BE2C (cell line): ENCODE measurements around the gene SLC4A1AP.

ENCODE experiments used
- DNase-seq: peaks from one replicate; pipeline ENCODE4 v3.0.0-alpha.2; 2020
- H3K27me3 ChIP-seq: fragments of 250-450 bp; sonication (Bioruptor Pico); 2 replicates; pipeline ENCODE4 v1.5.1; 2020; ENCODE audit warnings: mild to moderate bottlenecking
- H3K36me3 ChIP-seq: fragments of 250-450 bp; sonication (Bioruptor Pico); 2 replicates; pipeline ENCODE4 v1.5.1; 2020; ENCODE audit warnings: mild to moderate bottlenecking
- H3K4me1 ChIP-seq: fragments of 250-450 bp; sonication (Bioruptor Pico); 2 replicates; pipeline ENCODE4 v1.5.1; 2020
- H3K4me3 ChIP-seq: 2 replicates; pipeline ENCODE4 v1.5.1; 2011; ENCODE audit warnings: low read depth, low read length
- H3K9me3 ChIP-seq: fragments of 250-450 bp; sonication (Bioruptor Pico); 2 replicates; pipeline ENCODE4 v1.5.1; 2020
- CTCF ChIP-seq: IDR thresholded peaks from 2 replicates; pipeline ENCODE4 v1.5.1; 2012; ENCODE audit warnings: mild to moderate bottlenecking, low read depth, low read length

The SLC4A1AP gene

GRCh38 chr2:27738349-27739057, 74.8 kb downstream of the SLC4A1AP start:
- Histone ChIP-seq H3K9me3 (0 out of 2 replicates have a peak, but pooled peaks cover 4% of the 10 kb centered on the region), H3K4me1 (peaks cover 20% of the 10 kb centered on the region), H3K4me3 (peak overlapping the region; percentile 27), H3K27me3 (no peaks in the 10 kb centered on the region), H3K36me3 (no peaks in the 10 kb centered on the region)
- TF ChIP-seq CTCF, result no peak
- peak; percentile 61 for DNase-seq

GRCh38 chr2:27739058-27739373, 75.3 kb downstream of the SLC4A1AP start:
- Histone ChIP-seq H3K36me3 (no peaks in the 10 kb centered on the region), H3K4me3 (no peak overlapping the region), H3K27me3 (no peaks in the 10 kb centered on the region), H3K9me3 (0 out of 2 replicates have a peak, but pooled peaks cover 4% of the 10 kb centered on the region), H3K4me1 (peaks cover 20% of the 10 kb centered on the region)
- no peak for DNase-seq
- no peak for TF ChIP-seq CTCF

GRCh38 chr2:27741673-27742072, 78.0 kb downstream of the SLC4A1AP start:
- H3K4me1 ChIP-seq, result peaks cover 17% of the 10 kb centered on the region
- DNase-seq, result no peak
- H3K9me3 ChIP-seq, result 0 out of 2 replicates have a peak, but pooled peaks cover 4% of the 10 kb centered on the region
- no peak for TF ChIP-seq CTCF
- no peaks in the 10 kb centered on the region for H3K36me3 ChIP-seq
- H3K4me3 ChIP-seq, result no peak overlapping the region
- no peaks in the 10 kb centered on the region for H3K27me3 ChIP-seq

- TF ChIP-seq CTCF, result no peak
- Histone ChIP-seq H3K9me3 (0 out of 2 replicates have a peak, but pooled peaks cover 4% of the 10 kb centered on the region), H3K27me3 (no peaks in the 10 kb centered on the region), H3K4me1 (peaks cover 10% of the 10 kb centered on the region), H3K4me3 (no peak overlapping the region), H3K36me3 (no peaks in the 10 kb centered on the region)
- no peak for DNase-seq
Observed at GRCh38 chr2:27742571-27742970, 78.9 kb downstream of the SLC4A1AP start.
